ENCODE measurements around the gene AACS. TPM values are rescaled to one million over a fixed set of nuclear protein-coding genes. Genes with fewer than 3 reads are reported as not detected.
"Not testable (repeated sequence)": the region's sequence is repeated elsewhere in the genome, so short reads cannot be mapped to it uniquely, and the experiment has no call there.

The AACS gene
- total RNA-seq, 8 experiments from 2014 or later, result 12.0 to 38.3 (median 15.8) TPM

DNA sequence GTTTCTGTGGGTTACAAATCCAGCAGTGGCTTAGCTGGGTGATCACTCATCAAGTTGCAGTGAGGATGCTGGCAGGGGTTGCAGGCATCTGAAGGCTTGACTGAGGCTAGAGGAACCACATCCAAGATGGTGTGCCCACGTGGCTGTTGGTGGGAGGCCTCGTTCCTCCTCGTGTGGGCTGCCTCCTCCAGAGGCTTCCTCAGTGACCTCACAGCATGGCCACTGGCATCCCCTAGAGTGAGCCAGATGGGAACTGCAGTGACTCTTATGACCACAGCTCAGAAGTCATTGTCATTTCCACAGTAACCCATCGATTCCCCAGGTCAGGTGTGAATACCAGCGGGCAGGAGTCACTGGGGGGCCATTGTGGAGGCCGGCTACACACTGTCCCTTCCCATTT, 17.8 kb downstream of the AACS start:
- Histone ChIP-seq H3K27ac (no peak overlapping the region), H3K4me3 (no peak overlapping the region), H3K4me1 (replicated peaks in 1 of 2) (no peaks in the 10 kb centered on the region)
- no peak for ATAC-seq (replicated peaks in 6 of 8)
- in situ Hi-C loops (cut with MboI; ENCODE audit: low pct_unique_long_range_greater_than_20kb in 2 of 9, low sequenced_read_pairs in 9 of 9, unreplicated experiment in 9 of 9), result no loop called here
- WGBS, 10 experiments, result 61 to 100% (median 80%) methylated on average over 1 to 3 of the region's 6 CpGs; no CpG with 5 or more reads in 2 of the 10 experiments

DNA sequence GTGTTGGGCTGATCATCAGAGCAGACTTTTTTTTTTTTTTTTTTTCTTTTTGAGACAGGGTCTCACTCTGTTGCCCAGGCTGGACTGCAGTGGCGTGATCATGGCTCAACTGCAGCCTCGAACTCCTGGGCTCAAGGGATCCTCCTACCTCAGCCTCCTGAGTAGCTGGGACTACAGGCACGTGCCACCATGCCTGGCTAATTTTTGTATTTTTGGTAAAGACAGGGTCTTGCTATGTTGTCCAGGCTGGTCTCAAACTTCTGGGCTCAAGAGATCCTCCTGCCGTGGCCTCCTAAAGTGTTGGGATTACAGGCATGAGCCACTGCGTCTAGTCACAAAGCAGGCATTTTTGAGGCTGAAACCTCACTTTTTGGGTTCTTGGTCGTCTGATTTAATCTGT, 23.0 kb downstream of the AACS start:
- H3K4me3 ChIP-seq; in situ Hi-C loops (cut with MboI; ENCODE audit: low pct_unique_long_range_greater_than_20kb in 2 of 9, low sequenced_read_pairs in 9 of 9, unreplicated experiment in 9 of 9); ATAC-seq (replicated peaks in 6 of 8); H3K27ac ChIP-seq: not testable (repeated sequence)
- 17 to 100% (median 93%) methylated on average over 1 to 6 of the region's 6 CpGs; no CpG with 5 or more reads in 2 of the 10 experiments for WGBS, 10 experiments
- peaks cover 7 to 16% of the 10 kb centered on the region in 2 donors for H3K4me1 ChIP-seq (replicated peaks in 1 of 2)

DNA sequence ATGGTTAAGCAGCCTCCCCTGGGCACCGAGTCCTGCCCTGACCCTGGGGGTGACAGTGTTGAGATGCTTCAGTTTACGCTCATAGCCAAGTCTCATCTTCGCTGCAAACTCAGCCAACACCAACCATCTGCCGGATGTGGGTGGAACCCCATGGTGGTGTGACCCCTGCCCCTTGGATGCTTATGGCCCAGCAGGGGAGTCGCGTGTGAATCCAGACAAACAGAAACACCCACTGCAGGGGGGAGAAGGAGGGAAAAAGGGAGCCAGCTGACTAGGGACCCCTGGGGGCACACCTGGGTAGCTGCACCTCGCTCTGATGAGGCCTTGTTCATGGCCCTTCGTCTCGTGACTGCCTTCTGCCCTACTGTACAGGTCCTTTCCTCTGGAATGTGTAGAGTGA, 23.8 kb downstream of the AACS start:
- Histone ChIP-seq H3K4me1 (replicated peaks in 1 of 2) (peaks cover 7 to 21% of the 10 kb centered on the region in 2 donors), H3K4me3 (no peak overlapping the region), H3K27ac (no peak overlapping the region)
- WGBS, 10 experiments, result 89 to 100% (median 96%) methylated on average over 1 to 6 of the region's 9 CpGs; no CpG with 5 or more reads in 6 of the 10 experiments
- in situ Hi-C loops (cut with MboI; ENCODE audit: low pct_unique_long_range_greater_than_20kb in 2 of 9, low sequenced_read_pairs in 9 of 9, unreplicated experiment in 9 of 9), result no loop called here
- no peak for ATAC-seq (replicated peaks in 6 of 8)

DNA sequence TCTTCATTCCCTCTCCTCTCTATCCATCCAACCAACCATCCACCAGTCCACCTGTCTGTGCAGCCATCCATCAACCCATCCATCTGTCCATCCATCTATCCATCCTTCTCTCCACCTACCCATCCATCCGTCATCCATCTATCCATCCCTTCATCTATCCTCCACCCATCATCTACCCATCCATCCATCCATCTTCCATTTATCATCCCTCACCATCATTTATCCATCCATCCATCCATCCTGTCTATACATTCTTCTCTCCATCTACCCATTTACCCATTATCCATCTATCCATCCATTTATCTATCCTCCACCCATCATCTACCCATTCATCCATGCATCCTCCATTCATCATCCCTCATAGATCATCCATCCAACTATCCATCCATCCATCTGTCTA, 24.4 kb downstream of the AACS start:
- H3K27ac ChIP-seq, result no peak overlapping the region
- peaks cover 7 to 21% of the 10 kb centered on the region in 2 donors for H3K4me1 ChIP-seq (replicated peaks in 1 of 2)
- 89 to 100% (median 100%) methylated on average over 1 of the region's 1 CpG; no CpG with 5 or more reads in 2 of the 10 experiments for WGBS, 10 experiments
- no peak for ATAC-seq (replicated peaks in 6 of 8)
- in situ Hi-C loops (cut with MboI; ENCODE audit: low pct_unique_long_range_greater_than_20kb in 2 of 9, low sequenced_read_pairs in 9 of 9, unreplicated experiment in 9 of 9), result no loop called here
- H3K4me3 ChIP-seq, result no peak overlapping the region

DNA sequence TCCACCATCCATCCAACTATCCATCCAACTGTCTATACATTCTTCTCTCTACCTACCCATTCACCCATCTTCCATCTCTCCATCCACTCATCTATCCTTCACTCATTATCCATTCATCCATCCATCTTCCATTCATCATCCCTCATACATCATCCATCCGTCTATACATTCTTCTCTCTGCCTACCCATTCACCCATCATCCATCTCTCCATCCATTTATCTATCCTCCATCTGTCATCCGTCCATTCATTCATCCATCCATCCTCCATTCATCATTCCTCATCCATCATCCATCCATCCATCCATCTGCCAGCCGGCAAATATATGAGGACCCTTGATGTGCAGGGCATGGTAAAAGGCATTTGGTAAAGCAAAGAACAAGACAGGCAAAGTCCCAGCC, 25.2 kb downstream of the AACS start:
- in situ Hi-C loops (cut with MboI; ENCODE audit: low pct_unique_long_range_greater_than_20kb in 2 of 9, low sequenced_read_pairs in 9 of 9, unreplicated experiment in 9 of 9), result no loop called here
- WGBS, 10 experiments, result 80 to 98% (median 92%) methylated on average over 1 to 3 of the region's 3 CpGs; no CpG with 5 or more reads in 1 of the 10 experiments
- H3K27ac ChIP-seq, result no peak overlapping the region
- no peak for ATAC-seq (replicated peaks in 6 of 8)
- H3K4me1 ChIP-seq (replicated peaks in 1 of 2), result peaks cover 7 to 21% of the 10 kb centered on the region in 2 donors
- H3K4me3 ChIP-seq, result no peak overlapping the region

DNA sequence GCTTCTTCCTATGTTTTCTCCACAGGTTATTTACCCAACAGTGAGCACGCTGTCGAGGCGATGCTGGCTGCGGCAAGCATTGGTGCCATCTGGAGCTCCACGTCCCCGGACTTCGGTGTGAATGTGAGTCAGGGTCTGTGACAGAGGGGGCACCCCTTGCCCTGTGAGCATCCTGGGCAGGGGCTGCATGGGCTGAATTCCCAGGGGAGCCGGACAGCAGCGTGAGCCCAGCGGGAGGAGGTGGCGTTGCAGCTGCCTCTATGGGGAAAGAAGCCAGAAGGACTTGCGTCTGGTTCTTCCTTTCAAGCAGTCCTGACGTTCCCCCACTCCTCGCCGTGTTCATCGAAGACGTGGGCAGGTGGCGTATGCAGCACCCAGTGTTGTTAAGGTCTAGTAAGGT, 26.2 kb downstream of the AACS start:
- no peak overlapping the region for H3K4me3 ChIP-seq
- ATAC-seq (replicated peaks in 6 of 8), result no peak
- in situ Hi-C loops (cut with MboI; ENCODE audit: low pct_unique_long_range_greater_than_20kb in 2 of 9, low sequenced_read_pairs in 9 of 9, unreplicated experiment in 9 of 9), result no loop called here
- WGBS, 10 experiments, result 92 to 100% (median 97%) methylated on average over 1 to 14 of the region's 18 CpGs; no CpG with 5 or more reads in 6 of the 10 experiments
- peaks cover 7 to 21% of the 10 kb centered on the region in 2 donors for H3K4me1 ChIP-seq (replicated peaks in 1 of 2)
- H3K27ac ChIP-seq, result peak overlapping the region in 1 of 2 donors; percentile 53

DNA sequence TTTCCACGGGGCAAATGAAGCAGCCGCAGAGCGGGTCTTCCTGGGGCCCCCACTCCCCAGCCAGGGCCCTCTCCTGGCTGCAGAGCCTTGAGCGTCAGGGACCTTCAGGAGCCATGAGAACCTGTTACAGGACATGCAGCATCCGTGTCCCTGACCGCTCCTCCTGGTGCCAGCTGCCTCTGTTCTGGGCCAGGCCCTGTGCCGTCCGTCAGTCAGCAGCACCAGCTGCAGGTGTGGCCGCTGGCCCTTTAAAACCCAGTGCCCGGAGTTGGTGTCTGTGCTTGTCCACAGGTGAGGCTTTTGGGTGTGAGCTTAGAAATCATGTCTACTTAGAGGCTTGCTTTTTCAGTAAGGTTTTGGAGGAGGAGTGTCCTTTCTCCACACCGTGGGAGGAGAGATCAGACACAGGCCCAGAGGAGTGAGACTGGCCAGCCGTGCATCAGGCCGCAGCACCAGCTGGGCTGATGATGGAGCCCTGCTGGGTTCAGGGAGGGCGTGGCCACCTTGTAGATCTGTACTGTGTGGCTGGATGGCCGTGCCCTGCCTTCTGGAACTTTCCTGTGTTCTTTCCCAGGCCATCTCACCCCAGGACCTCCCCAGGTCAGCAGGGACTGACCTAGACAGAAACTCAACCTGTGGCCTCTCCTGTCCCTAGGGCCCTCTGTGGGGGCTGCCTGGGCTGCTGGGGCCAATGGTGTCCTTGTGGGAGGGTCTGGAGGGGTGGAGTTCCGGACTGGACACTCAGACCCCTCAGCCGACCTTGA, 27.1 kb downstream of the AACS start:
- ATAC-seq (replicated peaks in 6 of 8), result peak in 4 of 8 experiments; percentile 4 to 41 (median 32)
- no peak overlapping the region for H3K4me3 ChIP-seq

DNA sequence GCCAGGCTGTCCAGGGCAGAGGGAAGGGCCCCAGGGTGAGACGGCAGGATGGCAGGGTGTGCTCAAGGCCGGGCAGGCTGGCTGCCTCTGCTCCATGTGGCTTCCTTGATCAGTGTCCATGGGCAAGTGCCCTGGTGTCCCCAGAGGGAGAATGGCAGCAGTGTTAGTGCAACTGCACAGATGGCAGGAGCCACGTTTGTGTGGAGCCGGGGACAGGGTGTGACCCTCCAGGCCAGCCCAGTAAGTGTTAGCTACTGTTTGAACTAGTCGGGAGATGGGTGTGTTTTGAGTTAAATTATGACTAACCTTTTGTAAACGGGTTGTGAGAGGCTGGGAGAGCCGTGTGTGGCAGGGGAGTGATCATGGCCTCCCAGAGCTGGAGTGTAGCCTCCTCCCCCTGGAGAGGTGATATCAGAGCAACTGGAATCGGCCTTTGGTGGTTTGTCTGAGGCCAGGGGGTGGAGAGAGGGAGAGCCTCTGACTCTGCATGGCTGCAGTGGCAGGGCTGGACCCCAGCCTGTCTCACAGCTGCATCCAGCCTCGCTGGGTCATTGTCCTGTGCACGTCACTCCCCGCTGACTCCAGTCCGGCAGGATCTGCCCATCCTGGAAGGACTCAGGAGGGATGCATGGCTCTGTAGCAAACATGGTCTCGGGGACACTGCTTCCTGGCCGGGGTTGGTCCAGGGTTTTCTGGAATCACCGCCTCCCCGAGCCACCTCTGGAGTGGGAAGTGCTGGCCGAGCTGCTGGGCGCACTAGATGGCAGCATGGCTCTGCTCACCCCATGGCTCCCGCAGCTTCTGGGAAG, 27.8 kb downstream of the AACS start:
- Histone ChIP-seq H3K4me1 (replicated peaks in 1 of 2) (peaks cover 7 to 21% of the 10 kb centered on the region in 2 donors), H3K4me3 (no peak overlapping the region), H3K27ac (peak overlapping the region in 1 of 2 donors; percentile 55)
- ATAC-seq (replicated peaks in 6 of 8), result peak; percentile 41 to 91 (median 87)
- in situ Hi-C loops (cut with MboI; ENCODE audit: low pct_unique_long_range_greater_than_20kb in 2 of 9, low sequenced_read_pairs in 9 of 9, unreplicated experiment in 9 of 9), result no loop called here
- WGBS, 10 experiments, result 13 to 67% (median 44%) methylated on average over 2 to 12 of the region's 19 CpGs; no CpG with 5 or more reads in 4 of the 10 experiments

More for the DNA sequence above, 27.1 kb downstream of the AACS start:
- Histone ChIP-seq H3K27ac (peak overlapping the region in 1 of 2 donors; percentile 29), H3K4me1 (replicated peaks in 1 of 2) (peaks cover 7 to 21% of the 10 kb centered on the region in 2 donors)
- WGBS, 10 experiments, result 80 to 100% (median 89%) methylated on average over 1 to 5 of the region's 17 CpGs; no CpG with 5 or more reads in 6 of the 10 experiments
- in situ Hi-C loops (cut with MboI; ENCODE audit: low pct_unique_long_range_greater_than_20kb in 2 of 9, low sequenced_read_pairs in 9 of 9, unreplicated experiment in 9 of 9), result no loop called here

DNA sequence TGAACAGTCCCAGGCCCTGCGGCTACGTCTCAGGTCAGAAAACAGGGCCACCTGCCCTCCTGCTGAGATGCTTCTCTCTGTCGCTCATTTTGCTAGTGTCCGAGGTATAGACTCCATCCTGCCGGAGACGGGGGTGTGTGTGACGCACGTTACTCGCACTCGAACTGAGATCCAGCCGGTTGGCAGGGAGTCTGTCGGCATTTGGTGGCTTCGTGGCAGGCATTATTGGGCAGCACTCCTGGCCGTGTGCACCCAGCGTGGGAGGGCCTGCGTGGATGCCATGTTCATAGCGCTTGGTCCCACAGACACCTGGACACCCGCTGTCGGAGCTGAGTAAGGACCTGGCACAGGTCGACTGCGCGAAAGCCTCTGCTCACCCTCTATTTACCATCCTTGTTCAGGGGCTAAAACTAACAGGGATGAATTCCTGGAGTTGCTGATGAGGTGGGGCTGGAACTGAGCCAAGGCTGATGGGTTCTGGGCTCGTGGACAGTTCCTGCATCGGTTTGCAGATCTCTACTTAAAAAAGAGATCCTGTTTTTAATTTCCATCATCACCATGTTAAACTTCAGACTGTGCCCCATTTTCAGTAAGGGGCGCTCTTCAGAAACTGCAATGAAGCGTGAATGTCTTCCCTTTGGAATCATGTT, 28.6 kb downstream of the AACS start:
- no peak for ATAC-seq (replicated peaks in 6 of 8)
- no peak overlapping the region for H3K4me3 ChIP-seq
- in situ Hi-C loops (cut with MboI; ENCODE audit: low pct_unique_long_range_greater_than_20kb in 2 of 9, low sequenced_read_pairs in 9 of 9, unreplicated experiment in 9 of 9), result no loop called here
- 20 to 100% (median 88%) methylated on average over 1 to 11 of the region's 26 CpGs; no CpG with 5 or more reads in 2 of the 10 experiments for WGBS, 10 experiments
- peak overlapping the region in 1 of 2 donors; percentile 55 for H3K27ac ChIP-seq
- H3K4me1 ChIP-seq (replicated peaks in 1 of 2), result peaks cover 7 to 21% of the 10 kb centered on the region in 2 donors

DNA sequence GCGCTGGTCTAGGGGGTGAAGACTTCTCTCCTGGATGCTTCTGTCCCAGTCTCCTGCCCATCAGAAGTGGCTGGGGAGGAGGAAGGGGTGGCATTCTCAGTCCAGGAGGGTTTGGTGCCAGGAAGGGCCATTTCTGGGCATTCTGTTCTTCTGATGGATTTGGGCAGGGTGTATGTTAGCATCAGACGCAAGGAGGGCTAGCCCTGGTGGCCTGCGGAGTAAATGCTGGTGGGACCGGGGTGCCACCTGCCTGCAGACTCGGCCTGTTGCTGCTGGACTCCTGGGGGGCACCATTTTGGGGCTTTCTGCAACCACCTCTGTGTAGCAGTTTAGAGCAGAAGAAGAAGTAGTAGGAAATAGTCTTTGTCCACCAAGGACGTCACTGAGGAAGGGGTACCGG, 31.7 kb downstream of the AACS start:
- in situ Hi-C loops (cut with MboI; ENCODE audit: low pct_unique_long_range_greater_than_20kb in 2 of 9, low sequenced_read_pairs in 9 of 9, unreplicated experiment in 9 of 9), result no loop called here
- 60 to 86% (median 60%) methylated on average over 1 to 3 of the region's 7 CpGs; no CpG with 5 or more reads in 7 of the 10 experiments for WGBS, 10 experiments
- Histone ChIP-seq H3K4me1 (replicated peaks in 1 of 2) (peaks cover 0 to 12% of the 10 kb centered on the region in 2 donors), H3K4me3 (no peak overlapping the region), H3K27ac (no peak overlapping the region)
- no peak for ATAC-seq (replicated peaks in 6 of 8)

DNA sequence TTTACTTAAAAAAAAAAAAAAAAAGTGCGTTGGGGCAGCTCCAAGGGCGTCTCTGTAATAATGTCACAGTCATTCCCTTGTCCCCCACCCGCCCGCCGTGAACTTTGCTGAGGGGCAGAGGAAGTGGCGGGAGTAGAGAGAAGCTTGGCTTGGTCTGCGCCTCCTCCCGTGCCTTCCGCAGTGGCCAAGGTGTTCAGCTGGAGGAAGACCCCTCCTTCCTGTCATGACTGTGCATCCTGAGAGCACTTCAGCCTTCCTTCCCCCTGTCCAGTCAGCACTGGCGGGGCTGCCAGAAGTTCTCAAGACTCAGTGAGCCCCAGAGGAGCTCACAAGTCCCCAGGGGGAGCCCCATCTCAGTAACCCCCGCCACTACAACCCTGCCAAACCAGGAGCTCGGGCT, 32.2 kb downstream of the AACS start:
- in situ Hi-C loops (cut with MboI; ENCODE audit: low pct_unique_long_range_greater_than_20kb in 2 of 9, low sequenced_read_pairs in 9 of 9, unreplicated experiment in 9 of 9), result no loop called here
- peaks cover 0 to 12% of the 10 kb centered on the region in 2 donors for H3K4me1 ChIP-seq (replicated peaks in 1 of 2)
- ATAC-seq (replicated peaks in 6 of 8), result no peak
- no peak overlapping the region for H3K27ac ChIP-seq
- H3K4me3 ChIP-seq, result no peak overlapping the region
- WGBS, 10 experiments, result 97 to 100% (median 100%) methylated on average over 1 to 4 of the region's 12 CpGs; no CpG with 5 or more reads in 6 of the 10 experiments

DNA sequence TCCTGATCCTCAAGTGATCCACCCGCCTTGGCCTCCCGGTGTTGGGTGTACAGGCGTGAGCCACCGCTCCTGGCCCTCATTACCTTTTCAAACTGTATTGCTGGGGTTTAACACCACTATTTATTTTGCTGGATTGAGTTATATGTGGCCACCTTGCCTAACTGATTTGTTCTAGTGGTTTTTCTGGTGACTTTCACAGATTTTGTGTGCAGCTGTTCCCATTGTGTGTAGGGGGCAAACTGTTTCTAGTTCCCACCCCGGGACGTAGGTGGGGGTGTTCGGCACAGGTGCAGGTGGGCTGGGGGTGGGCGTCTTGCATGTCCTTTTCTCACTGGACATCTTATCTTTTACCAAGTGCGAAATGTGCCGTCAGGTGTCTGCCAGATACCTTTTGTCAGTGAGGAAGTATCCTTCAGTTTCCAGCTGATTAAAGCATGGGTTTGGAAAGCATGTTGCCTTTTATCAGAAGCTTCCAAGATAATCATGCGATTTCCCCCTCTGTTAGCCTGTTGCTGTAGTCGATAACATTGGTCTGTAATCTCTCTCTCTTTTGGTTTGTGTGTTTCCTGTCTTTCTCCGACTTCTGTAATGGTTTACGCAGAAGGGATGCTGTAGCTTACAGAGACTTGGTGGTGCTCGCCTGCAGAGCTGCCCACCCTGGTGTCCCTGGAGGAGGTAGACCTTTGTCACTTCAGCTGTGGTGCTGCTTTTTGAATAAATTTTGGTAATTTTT, 33.6 kb downstream of the AACS start:
- Histone ChIP-seq H3K4me3 (no peak overlapping the region), H3K4me1 (replicated peaks in 1 of 2) (no peaks in the 10 kb centered on the region), H3K27ac (no peak overlapping the region)
- no peak for ATAC-seq (replicated peaks in 6 of 8)
- WGBS, 10 experiments, result 76 to 100% (median 96%) methylated on average over 1 to 10 of the region's 15 CpGs; no CpG with 5 or more reads in 1 of the 10 experiments
- in situ Hi-C loops (cut with MboI; ENCODE audit: low pct_unique_long_range_greater_than_20kb in 2 of 9, low sequenced_read_pairs in 9 of 9, unreplicated experiment in 9 of 9), result no loop called here

Measured in motor neuron (in vitro differentiated cells).